NCI-H226 (cell line): Measurements from ENCODE around the gene RTP5.
A peak's percentile ranks its signal among the peaks of the same experiment; 100 is the strongest.

Experiments used
- DNase-seq: peaks from one replicate; pipeline ENCODE4 v3.0.0-alpha.2; 2015

Gene RTP5

GRCh38 chr2:241890524-241891235 is 21.2 kb downstream of the RTP5 start:
- DNase-seq: no peak

GRCh38 chr2:241891315-241891987 is 21.9 kb downstream of the RTP5 start:
- no peak for DNase-seq

- no peak for DNase-seq
These were observed 22.4 kb downstream of the RTP5 start for GRCh38 chr2:241891988-241892298.

DNA sequence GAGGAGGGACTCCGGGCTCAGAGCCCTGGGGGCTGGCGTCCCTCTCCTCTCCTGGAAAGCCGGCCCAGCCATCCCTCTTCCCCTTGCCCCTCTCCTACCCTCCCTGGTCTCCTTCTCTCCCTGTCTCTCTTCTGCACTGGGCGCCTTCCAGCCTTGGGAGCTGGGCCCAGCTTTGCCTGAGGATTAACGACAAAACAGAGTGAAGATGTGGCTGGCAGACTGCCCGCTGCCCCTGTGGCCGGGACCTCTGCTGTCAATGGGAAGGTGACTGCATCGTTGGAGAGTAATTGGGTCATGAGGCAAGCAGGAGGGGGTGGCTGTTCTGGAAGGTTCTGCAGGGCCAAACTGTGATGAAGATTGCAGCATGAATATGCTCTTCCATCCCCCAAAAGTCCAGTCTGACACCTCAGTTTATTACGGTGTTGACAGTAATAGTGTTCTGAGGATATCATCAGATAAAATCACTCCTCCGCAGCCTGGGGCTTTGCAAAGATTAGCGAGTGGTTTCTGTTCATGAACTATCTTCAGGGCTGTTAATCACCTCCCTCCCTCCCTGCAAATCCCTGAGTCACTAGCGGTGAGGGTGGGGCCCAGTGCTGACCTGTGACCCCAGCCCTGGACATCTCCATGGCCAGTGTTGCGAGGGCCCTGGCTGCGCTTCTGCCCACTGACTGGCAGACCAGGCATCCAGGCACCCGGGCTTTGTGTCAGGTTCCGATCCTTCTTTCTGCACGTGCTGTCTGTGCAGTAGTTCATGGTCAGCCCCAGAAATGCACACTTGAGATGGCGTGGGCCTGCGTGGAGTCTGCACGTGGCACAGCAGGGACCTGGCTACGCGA is 23.0 kb downstream of the RTP5 start:
- DNase-seq: peak; percentile 39

DNA sequence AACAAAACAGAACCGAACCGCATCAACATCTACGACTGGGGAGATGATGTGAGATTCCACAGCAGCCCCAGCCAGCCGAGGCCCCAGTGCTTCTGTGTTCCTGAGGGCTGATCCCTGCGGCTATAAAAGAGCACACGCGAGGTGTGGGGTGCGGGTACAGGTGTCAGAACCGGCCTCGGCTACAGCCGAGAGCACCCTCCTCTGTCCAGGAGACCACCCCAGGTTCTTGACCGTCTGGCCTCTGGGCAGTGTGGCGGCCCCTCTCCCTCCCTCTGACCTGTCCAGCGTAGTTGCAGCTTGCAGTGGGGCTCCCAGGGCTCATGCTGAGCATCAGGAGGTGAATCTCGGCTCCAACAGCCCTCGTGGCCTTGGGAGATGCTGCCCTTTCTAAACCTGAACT is 23.7 kb downstream of the RTP5 start:
- DNase-seq: no peak

DNA sequence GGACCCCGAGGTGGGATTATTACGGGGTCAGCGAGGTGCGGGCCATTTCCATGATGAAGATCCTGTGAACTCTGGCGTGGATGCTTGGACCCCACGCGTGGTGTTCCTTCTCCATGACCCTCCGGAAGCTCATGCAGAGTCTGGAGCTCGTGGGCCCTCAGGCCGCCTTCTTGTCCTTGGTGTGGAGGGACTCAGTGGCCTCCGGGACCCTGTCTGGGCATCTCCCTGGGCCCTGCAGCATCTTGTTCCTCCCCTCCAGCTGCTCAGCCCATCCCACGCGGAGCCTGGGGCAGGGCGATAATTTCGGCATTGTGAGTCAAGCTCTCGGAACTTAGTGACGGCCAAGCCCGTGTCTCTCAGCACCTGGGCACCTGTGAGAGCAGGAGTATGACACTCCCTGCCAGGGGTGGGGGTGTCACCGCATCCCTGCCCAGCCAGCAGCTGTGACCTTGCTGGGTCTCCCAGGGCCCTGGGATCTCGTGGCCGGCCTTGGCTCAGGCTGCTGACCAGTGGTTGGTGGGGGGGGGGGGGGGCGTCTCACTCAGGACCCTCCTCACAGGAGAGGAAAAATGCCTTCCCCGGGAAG is 24.6 kb downstream of the RTP5 start:
- DNase-seq: no peak

- no peak for DNase-seq
These were observed 25.3 kb downstream of the RTP5 start for GRCh38 chr2:241894681-241895426.

- DNase-seq: no peak
These were observed 25.8 kb downstream of the RTP5 start for GRCh38 chr2:241895427-241895711.

GRCh38 chr2:241895712-241896641 is 26.4 kb downstream of the RTP5 start:
- DNase-seq: no peak

GRCh38 chr2:241896746-241897201 is 27.2 kb downstream of the RTP5 start:
- no peak for DNase-seq

DNA sequence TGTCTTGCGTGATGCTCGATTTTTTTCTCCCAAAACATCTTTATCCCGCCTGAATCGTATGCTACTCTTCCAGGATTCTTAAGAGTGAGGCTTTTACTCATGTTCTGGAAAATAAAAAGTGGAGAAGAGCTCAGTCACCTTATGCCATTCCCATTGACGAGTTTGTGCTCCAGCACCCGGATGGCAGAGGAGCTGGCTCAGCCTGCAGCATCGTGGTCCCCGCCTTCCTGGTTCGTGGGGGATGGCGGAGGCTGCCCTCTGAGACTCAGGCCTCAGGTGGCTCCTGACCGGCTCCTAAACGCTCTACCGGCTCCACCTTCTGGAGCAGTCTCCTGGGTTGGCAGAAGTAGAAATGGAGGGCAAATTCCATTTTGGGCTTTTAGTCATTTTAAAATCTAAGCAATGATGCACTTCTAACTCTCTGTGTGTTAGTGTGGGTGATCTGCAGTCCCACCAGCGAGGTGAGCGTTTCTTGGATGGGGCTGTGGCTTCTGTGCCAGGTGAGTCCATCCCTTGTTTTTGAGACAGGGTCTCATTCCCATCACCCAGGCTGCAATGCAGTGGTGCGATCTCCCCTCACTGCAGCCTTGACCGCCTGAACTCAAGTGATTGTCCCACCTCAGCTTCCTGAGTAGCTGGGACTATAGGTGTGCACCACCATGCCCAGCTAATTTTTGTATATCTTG is 27.8 kb downstream of the RTP5 start:
- DNase-seq: no peak

GRCh38 chr2:241898463-241899270 is 29.1 kb downstream of the RTP5 start:
- DNase-seq: no peak

GRCh38 chr2:241900251-241901017 is 30.9 kb downstream of the RTP5 start:
- no peak for DNase-seq

DNA sequence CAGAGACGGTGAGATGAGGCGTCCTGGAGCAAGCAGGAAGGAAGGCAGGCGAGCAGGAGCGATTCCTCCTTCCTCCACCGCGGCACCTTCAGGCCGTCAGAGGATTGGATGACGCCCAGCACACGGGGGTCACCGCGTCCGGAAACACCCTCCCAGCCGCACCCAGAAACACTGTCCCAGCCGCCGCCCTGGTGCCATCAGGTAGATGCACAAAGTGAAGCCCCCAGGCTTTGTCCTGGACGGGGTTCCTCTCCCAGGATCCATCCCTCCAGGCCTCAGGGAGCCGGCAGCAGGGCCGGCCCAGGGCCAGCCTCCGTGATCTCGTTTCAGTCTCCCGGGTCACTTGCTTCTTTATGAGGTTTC is 31.5 kb downstream of the RTP5 start:
- DNase-seq: no peak

DNA sequence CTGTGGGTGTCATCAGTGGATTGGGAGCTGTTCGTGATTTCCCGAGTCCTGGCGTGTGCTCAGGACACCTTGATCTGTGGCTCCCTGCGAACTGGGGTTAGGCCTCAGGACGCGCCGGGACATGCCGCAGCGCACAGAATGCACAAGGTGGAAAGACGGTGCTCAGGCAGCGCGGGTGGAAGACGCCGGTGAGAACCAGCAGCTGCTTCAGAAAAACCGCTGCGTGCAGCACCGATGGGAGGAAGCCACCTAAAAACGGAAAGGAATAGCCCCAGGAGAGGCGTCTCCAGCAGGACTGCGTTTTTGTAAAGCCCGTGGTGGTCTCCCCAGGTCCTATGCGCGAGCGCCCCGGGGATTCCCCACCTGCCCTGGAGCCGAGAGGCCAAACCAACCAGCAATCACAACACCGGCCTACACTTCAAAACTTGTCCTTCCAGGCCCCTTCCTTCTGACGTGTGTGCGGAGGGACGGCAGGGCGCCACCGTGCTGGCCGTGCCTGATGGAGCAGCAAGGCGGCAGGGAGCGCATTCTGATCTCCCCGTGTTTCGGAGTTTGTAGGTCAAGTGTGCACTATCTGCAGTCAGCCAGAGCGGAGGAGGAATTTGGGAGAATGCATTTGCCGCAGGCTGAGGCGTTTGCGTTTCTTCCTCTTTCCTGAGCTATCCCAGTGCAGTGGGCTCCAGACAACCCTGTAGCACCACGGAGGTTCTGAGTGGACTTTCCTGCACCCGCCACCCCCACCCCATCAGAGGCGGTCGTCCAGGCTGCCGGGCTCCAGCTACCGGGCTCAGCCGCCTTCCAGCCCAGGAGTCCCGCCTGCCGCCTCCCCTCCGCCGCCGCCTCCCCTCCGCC is 32.2 kb downstream of the RTP5 start:
- DNase-seq: no peak

DNA sequence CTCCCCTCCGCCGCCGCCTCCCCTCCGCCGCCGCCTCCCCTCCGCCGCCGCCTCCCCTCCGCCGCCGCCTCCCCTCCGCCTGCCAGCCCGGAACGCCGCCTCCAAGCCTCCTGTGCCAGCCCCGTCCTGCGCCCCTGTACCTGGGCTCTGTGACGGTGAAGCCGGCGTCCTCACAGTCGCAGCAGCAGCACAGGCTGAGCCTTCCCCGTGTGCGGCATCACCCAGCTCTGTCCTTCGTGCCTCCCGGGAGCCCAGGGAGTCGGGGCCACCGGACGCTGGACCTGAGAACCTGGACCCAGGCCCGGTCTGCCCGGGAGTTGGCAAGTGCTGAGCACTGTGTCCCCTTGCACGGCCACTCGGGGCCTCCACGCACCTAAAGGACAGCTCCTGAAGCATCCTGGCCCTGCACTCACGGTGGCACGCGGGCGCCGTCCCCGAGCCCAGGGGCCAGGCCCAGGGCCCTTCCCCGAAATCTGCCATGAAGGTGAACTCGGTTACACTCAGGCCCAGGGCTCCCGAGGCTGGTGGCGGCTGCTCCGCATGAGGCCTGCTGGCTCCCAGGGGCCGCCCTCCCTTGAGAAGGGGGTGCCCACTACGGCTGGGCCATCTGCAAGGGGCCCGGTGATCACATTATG is 32.9 kb downstream of the RTP5 start:
- no peak for DNase-seq

GRCh38 chr2:241903121-241904010 is 33.8 kb downstream of the RTP5 start:
- DNase-seq: no peak
